ENCODE measurements around the gene PALM2AKAP2.

The PALM2AKAP2 gene

DNA sequence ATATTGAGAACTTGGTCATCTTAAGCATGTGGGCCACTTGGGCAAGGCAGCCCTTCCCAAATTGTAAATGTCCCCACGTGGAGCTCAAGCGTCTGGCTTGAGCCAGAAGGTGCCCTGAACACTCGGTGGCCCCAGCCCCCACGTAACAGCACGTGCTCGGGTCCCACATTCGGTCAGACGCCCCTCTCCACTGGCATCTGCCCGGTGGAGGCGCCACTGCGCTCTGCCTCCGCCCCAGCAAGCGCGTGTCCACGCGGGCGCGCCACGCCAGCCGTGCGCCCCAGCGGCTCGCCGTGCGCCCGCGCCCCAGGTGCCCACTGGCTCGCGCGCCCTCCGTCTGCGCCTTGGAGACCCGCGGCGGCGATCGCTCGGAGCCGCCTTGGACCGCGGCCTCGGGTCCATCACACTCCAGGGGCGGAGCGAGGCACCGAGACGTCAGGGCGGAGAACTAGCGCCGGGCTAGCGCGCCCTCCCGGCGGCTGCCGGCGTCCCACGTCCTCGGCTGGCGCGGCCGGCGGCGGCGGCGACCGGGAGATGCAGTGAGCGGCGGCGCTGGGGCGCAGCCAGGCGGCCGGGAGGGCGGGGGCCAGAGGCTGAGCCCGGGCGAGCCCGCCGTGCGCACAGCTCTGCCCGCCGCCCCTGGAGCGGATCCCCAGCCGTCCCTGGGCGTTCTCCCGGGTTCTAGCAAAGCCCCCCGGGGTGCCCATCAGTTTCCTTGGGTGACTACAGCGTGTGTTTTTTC is at the start of gene PALM2AKAP2:
TSS of gene PALM2AKAP2 (plus strand) at position 488 of the 742 bp plus-strand sequence. CDS start 291 bp downstream, outside the sequence.
- DNase-seq, result peak; percentile 2

DNA sequence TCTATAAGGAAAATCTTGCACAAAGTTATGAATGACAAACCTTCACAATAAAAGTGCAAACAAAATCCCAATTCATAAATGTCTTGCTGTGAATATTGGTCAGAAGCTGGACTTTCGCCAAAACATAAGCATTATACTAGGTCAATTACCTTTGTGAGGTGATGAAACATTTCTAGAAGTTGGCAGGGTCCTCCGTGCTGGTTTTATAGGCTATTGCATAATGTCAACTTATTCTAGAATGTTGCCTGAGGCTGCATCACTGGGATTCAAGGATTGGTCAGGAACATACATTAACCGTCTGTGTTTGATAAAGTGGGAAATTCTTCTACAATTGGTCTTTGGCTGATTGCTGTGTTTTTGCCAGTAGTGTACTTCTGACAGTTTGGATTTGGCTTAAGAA is 49.8 kb upstream of the PALM2AKAP2 start:
- DNase-seq, result no peak

DNA sequence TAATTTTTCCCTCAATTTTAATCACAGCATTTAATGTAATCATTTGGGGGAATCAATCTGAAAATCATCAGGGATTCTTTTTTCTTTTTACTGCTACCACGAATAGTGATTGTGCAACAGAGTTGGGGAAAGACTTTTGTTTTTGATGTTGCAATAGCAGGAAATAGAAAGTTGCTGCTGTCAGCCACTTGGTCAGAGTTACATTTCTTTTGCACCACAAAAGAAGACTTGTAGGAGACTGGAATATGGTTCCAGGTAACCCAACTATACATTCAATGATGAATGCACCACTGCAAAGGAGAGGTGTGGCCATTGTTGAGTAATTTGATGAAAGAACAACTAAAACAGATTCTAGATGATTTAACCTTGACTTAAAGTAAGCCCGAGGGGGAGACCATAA is 46.3 kb upstream of the PALM2AKAP2 start:
- DNase-seq, result peak; percentile 47

DNA sequence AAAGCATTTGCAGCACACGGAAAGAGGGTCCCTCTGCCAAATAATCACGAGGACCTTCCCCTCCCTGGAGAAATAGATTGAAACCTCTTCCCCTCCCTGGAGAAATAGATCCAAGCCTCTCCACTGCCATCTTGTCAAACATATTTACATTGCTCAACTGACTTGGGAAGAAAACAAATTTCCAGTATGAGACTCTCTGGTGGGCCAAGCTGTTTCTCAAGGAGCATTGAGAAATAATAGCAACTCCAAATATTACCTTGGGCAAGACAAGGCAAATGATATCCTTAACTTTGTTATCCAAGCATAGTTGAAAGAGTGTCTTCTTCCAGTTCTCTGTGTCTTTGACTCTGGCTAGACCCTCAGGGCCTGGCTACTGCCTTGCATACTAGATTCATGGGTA is 45.2 kb upstream of the PALM2AKAP2 start:
- DNase-seq, result no peak

DNA sequence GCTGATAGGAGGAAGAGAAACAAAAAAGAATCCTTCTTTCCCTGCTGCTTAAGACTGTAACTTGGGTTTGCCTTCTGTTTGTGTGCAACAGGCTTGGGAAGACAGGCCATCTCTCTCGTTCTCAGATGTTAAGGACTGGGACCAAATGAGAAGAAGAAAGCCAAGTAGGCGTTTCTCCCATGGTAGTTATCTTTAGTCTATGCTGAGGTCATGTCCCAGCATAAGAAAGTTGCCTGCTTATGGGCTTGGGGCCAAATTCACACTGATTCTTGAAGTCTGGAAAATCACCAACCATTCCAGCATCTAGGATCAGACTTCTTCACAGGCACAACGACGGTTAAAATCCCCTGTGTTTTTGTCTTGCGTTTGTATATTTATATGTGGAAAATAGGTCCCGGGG is 44.2 kb upstream of the PALM2AKAP2 start:
- no peak for DNase-seq

DNA sequence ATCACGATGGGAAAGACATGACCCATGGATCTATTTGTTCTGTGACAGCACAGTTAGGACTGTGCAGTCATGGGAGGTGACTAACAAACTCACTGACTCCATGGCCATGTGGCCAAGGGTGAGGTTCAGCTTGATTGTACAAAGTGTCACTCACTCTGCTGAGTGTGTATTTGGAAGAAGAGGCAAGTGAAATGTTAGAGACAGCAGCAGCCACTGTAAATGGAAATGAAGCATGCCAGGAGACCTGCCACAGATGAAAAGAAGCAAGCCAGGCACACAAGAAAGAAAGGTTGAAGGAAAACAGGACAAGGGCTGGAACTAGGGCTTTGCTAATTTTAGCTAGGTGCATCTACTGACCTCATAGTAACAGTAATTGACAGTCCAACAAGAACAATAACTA is 42.7 kb upstream of the PALM2AKAP2 start:
- DNase-seq, result no peak

DNA sequence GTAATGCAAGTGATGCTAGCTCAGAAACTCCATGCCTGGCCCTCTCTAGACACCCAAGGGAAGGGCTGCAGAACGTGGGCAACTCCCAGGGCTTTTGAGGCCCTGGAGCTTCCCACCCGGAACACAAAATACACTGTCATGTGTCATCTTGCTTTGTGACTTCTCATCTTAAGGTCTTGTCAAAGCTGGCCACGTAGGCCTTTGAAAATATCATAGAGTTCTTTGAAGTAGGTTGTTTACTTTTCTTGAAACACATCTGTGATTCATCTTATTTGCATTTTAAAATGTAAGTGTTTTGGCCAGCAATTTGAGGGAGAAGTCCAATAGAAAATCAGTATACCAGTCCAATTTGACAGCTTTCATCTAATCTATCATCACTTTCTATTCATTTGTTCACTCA is 40.2 kb upstream of the PALM2AKAP2 start:
- no peak for DNase-seq

DNA sequence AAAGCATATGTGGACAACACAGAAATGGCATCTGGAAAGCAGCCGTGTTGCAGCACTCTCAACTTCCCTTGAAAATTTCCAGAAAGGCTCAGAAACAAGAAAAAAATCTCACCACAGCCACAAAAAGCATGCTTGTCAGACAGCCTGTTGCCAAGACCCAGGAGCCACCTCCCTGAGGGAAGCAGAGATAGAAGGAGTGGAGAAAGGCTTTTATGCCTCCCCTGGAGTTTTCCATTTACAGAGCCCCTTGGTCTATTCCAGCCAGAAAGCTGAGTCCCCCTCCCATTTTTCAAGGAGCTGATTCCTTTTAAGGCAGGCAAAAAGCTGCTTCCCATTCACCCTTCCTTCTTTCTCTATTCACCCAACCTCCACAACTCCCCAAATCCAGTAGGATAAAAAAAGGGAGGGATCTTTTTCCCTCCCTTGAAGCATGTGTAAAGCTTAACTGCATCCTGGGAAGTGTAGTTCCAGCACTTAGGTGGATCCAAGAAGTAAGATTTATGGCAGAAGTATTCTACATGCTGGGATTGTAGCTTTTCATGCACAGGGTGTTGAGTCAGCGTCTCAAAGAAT is 37.1 kb upstream of the PALM2AKAP2 start:
- no peak for DNase-seq

DNA sequence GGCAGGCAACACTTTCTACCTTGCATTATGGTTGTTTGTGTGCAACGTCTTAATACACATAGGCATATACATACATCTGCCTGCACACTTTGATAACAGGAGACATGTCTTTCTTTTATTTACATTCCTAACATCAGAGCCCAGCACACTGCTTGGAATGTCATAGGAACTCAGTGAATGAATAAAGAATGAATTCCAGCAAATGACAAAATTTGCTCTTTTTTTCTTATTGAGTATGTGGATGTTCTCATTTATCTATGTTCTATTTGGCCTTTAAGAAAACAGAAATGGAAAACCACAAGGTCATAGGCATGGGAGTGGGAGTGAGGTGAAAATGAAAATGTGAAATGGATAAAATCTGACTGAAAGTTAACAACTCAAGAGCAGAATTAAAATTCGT is 36.3 kb upstream of the PALM2AKAP2 start:
- DNase-seq, result no peak

DNA sequence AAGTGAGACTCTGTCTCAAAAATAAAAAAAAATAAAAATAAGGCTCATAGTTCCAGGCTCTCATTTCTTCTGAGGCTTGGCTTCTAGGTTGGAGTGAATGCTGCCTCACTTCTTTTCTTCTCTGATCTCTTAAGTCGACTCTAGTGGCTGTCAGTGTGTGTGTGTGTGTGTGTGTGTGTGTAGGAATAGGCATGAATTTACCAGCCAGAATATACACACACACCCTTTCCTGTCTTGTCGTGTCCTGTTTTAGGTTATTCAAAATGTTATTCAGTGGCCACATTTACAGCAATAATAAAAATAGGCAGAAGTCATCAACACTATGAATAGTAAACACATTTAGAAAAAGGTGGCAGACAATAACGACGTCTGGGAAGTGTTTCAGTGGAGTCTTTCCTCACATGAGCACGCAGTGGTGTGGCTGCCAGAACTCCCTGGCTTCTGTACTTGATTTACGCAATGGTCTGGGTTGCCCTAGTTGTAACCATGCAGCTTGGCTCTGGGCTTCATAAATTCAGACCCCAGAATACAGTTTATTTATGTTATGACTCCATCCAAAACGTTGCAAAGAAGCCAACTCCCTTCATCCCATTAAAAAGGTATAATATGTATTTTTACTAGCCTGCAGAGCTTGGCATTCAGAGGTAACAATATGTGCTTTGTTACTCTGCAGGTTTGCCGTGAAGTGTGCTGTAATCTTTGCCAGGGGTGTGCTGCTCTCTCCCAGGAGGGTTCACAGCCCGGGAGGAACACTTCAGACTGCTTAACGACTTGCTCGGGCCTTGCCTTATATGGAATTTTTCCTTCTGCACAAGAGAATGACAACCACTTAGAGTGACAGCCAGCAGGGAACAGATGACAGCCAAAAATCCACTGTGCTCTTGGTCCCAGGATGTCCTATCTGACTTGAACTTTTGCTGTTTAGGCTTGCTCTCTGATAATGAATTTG is 34.4 kb upstream of the PALM2AKAP2 start:
- no peak for DNase-seq

DNA sequence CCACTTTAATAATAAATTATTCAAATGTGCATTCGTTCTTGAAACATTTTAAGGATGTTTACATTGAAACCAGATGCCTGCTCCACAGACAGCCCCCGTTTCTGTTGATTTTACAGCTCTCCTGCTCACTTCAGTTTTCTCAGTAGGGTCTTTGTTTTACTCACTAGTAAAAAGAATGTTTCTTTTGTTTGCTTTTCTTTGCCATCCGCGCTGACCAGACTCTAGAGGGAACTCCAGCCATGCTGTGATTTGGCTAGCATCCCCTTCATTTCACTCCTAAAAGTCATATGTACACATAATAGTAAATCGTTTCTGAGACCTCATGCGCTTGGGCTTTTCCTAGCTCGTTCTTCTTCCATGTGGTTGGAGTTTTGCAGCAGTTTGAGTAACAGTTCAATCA is 28.7 kb upstream of the PALM2AKAP2 start:
- DNase-seq, result no peak

DNA sequence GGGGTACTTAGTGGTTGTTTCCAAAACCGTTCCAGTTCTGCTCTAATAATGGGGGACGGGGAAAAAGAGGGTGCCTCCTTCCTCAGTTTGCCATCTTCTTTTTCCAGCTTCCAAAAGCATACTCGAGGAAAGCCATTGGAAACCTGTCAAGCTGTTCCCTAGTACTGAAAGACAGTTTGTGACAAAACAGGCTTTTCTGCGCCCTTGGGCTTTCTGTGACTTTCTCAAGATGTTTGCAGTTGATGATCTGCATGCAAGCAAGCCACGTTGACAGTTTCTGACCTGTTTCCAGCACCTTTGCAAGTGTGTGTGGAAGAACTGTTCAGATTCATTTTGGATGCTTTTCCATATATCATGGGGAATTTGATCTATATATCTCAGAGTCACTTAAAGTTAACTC is 26.7 kb upstream of the PALM2AKAP2 start:
- DNase-seq, result no peak

DNA sequence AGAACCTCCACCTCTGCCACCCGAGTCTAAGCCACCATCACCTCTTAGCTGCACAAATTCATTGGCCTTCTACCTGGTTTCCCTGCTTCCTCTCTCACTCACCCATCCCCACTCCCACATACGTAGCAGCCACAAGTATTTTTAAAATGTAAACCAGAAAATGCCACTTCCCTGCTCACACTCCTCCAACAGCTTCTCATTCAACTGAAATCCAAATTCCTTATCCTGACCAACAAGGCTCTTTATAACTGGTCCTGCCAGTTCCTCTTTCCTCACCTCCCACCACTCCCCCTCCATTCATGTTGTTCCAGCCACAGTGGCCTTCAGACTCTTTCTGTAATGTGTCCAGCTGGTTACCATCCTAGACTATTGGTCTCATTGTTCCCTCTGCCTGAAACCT is 25.0 kb upstream of the PALM2AKAP2 start:
- no peak for DNase-seq

DNA sequence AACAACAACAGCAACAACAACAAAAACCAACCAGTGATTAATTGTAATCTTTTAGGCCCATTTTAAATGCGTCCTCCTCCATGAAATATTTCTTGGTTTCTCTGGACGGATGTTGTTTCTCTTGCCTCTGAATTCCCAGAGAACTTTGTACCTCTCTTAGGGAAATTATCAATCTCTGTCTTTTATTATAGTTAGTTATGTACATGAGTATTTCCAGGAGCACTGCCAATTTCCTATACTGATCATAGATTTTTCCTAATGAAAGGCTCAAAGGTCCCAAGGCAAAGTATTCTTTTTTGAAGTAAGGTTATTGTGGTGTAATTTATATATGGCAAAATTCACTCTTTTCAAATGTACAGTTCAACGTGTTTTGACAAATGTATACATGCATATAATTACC is 20.4 kb upstream of the PALM2AKAP2 start:
- DNase-seq, result no peak

DNA sequence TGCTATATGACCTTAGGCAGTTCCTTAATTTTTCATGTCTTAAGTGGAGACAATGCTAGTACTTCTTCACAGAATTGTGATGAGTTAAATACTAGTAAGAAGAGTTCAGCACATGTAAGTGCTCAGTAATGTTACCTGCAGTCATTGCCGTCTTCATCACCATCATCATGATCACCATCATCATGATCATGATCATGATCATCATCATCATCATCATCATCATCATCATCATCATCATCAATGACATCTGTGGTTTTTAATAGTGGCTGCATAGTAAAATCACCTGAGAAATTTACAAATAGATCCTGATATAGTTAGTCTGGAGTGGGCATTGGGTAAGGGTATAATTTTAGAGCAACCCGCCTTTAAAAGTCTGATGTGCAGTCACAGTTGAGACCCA is 14.7 kb upstream of the PALM2AKAP2 start:
- no peak for DNase-seq

DNA sequence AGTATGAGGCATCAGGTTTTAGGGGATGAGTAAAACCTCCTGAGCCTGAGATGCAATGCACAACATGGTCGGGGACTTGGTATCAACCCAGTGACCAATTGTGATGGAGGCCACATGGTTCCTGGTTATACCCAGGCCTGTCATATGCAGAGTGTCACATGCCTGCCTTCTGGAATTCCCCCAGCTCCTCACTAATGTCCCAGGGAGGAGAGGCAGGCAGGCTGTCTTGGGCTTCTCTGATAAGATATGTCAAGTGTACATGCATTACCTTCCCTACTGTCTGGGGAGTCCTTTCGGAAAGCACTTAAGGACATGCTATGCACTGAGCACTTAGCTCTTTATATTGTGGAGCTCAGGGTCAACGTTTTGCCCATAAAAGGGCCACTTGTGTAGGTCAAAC is 14.2 kb upstream of the PALM2AKAP2 start:
- DNase-seq, result no peak

DNA sequence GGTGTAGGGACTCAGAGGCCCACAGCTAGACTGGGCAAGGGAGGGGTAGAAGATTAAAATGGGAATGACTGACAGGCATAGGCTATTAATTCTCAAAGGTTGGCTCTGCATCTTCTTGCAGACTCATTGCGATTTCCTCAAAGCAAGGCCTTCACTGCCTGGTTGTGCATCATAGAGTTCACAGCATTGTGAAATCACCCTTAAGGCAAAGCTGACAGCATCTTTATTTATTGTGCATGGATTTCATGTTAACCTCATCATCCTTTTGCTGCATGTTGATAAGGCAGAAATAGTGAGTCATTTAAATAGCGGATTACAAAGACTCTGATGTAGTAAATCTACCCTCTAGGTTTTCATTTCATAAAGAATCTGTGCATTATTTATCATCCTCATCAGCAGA is 13.6 kb upstream of the PALM2AKAP2 start:
- no peak for DNase-seq

DNA sequence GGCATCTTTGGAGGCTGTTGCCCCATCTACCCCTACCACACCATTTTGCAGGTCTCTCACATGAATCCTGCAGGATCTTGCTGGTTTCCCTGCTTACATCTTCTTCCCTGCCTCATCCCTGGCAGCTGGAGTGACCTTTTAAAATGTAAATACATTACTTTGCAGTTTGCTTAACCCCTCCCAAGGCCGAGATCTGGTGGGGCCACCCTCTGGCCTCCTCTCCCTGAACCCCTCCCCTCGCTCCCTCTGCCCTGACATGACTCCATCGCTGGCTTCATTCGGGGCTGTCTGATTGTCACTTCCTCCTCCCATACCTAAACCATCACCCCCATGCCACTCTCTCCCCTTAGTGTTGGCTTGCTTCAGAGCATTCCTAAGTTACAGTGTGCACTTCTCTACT is 12.6 kb upstream of the PALM2AKAP2 start:
- no peak for DNase-seq

DNA sequence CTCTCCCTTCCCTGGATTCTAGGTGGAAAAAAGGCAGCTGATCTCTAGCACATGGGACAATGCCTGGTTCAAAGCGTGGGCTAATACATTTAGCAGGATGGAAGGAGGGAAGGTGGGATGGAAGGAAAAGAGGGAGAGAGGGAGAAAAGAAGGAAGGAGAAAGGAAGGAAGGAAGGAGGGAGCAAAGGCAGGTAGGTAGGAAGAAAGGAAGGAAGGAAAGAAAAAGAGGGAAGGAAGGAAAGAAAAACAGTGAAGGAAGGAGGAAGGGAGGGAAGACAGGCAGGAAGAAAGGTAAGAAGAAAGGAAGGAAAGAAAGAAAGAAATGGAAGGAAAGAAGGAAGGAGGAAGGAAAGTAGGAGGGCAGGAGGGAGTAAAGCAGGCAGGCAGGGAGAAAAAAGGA is 12.2 kb upstream of the PALM2AKAP2 start:
- DNase-seq, result no peak

DNA sequence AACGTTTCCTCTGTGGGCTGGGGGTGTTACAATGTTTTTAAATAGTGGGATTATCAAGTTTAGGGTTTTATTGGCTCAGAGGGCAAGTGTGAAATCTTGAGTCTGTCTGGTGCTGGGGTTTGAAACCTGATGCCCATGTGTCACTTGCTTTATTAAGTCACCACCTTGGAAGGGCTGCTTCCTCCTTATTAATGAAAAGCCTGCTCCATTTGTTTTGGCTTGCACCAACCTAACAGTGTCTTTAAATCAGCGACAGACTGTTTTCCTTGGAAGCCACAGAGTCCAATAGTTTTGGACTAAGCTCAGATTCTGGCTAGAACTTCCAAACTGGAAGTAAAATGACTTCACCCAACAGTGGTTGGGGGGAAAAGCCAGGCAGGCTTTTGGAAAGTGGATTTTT is 10.7 kb upstream of the PALM2AKAP2 start:
- DNase-seq, result no peak

DNA sequence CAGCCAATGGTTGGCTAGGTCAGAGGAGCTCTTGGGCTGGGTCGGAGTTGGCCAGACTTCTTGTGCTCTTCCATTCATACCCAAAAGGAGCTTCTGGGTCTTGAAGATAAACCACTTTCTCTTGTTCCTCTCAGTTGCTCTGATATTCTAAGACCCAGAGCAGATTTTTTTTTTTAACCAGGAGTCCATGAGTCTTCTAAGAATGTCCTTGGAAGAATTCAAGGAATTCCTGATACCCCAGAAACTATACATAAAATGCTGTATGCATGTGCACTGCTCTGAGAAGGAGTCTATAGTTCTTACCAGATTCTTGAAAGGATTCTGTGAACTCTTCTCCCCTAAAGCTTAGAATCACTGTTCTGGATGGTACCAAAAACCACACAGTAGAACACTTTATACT is 9.9 kb upstream of the PALM2AKAP2 start:
- DNase-seq, result no peak

DNA sequence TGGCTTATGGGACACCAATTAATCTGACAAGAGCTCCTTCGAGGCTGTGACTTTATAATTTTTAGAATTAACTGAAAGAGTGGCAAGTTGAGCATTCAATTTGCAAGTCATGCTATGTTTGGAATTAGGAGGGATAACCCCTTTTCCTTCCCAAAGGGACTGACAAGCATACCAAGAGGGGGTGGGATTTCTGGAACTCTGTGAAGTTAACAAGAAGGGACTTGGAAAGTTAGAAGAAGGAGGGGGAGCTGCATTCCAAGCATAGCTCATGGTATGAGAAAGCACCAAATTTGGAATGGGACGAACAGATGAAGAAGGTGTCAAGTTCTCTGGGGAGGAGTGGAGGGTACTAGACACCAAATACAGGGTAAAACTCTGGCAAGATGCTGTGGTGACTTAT is 8.9 kb upstream of the PALM2AKAP2 start:
- no peak for DNase-seq

DNA sequence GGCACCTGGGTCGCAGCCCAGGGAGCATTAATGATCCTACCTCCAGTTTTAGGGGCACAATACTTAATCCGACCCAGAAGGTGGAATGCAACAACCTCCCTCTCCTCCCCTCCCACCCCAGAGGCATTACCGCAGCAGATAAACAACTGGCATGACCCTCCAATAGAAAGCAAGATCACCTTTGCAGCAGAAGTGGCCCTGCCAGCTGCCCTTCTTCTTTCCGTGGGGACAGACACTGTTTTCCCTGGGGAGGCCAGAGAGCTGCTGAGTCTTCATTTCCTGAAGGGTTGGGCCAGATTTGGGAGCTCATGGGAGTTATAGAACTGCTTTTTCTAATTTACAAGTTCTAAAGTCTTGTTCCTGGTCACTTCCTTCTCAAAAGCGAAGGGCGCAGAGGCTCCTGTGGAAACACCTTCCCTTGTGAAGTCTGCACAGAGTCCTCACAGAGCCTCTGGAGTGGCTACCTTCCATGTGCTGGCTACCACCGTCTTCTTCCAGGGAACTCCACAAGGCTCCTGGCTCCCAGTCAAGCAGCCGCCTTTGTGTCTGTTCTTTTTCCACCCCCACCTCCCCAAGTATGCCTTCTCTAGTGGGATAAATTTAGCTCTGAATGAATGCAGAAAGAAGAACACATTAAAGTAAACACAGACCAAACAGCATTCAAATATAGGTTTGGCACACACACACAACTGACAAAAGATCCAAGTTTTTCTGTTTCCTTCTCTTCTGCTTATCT is 8.0 kb upstream of the PALM2AKAP2 start:
- DNase-seq, result no peak

Measured in activated CD4-positive, alpha-beta T cell treated with anti-CD3 and anti-CD28 coated beads, Interleukin-2, amount 50 U/mL, for 16 hours (primary cell).